Left lung (tissue), 10 donors: ENCODE results near the gene PELI1. TPM values are rescaled to one million over a fixed set of nuclear protein-coding genes. Genes with fewer than 3 reads are reported as not detected.

Experiments
- ATAC-seq: fragments of 200-7000 bp; cut with Tn5 transposase; one replicate; pipeline ENCODE4 v1.9.1; 2020; ENCODE audit warnings: moderate library complexity
- DNase-seq, 4 donors: peaks; one replicate each; pipeline ENCODE4 v3.0.0-alpha.2; 2013 to 2020
- H3K27ac ChIP-seq, 2 donors: fragments of 200-600 bp; sonication (generic) in 1 of 2; one replicate each; pipeline versions ENCODE4 v1.5.0 to v1.8.0; 2020 to 2021
- H3K27me3 ChIP-seq, 2 donors: fragments of 200-600 bp; sonication (generic) in 1 of 2; one replicate each; pipeline versions ENCODE4 v1.5.0 to v1.8.0; 2020 to 2021
- H3K36me3 ChIP-seq, 2 donors: fragments of 200-600 bp; sonication (generic) in 1 of 2; one replicate each; pipeline versions ENCODE4 v1.5.0 to v1.8.0; 2020 to 2021
- H3K4me1 ChIP-seq, 2 donors: fragments of 200-600 bp; one replicate each; pipeline ENCODE4 v1.8.0; 2021
- H3K4me3 ChIP-seq, 2 donors: fragments of 200-600 bp; sonication (generic) in 1 of 2; one replicate each; pipeline versions ENCODE4 v1.5.0 to v1.8.0; 2020 to 2021; ENCODE audit warnings: mild to moderate bottlenecking in 1 of 2
- H3K9me3 ChIP-seq, 2 donors: fragments of 200-600 bp; sonication (generic) in 1 of 2; one replicate each; pipeline versions ENCODE4 v1.5.0 to v1.8.0; 2020 to 2021
- CTCF ChIP-seq, 2 donors: fragments of 200-600 bp; sonication (generic) in 1 of 2; IDR thresholded peaks; one replicate each; pipeline versions ENCODE4 v1.5.0 to v1.8.0; 2021; ENCODE audit warnings: antibody characterized with exemption in 2 of 2
- intact Hi-C, 2 donors: fragments of 100-400 bp; cut with DNase I; formaldehyde crosslinking; loops; one replicate each; pipeline versions ENCODE4 v1.11.2 to v1.14.2; 2022
- polyA plus RNA-seq, 6 donors: library from polyadenylated mRNA; unstranded; fragments of 120-200 nt; gene quantifications; one replicate each; pipeline ENCODE4 v1.2.1, GENCODE V29; 2013; ENCODE audit not compliant: insufficient read length in 6 of 6
- total RNA-seq, 2 donors: library from RNA; stranded (reverse); fragmentation: NEBNext Ultra II Directional; extraction: Animal tissue kit (Norgen Biotek cat#: 25700); gene quantifications; one replicate each; pipeline ENCODE4 v1.2.1, GENCODE V29; 2021
- donor health status: DM: no; HTN: yes; CAD: no.
- donor health status: DM: no; HTN: no; CAD: no.

PELI1 gene
- total and polyA plus RNA-seq, 8 donors = 32.0 to 41.3 (median 34.6) TPM

GRCh38 chr2:64166637-64167420 is 22.6 kb upstream of the PELI1 start:
- Histone ChIP-seq H3K4me3 (no peak overlapping the region), H3K27me3 (no peaks in the 10 kb centered on the region), H3K36me3 (no peaks in the 10 kb centered on the region), H3K27ac (no peak overlapping the region), H3K4me1 (no peaks in the 10 kb centered on the region), H3K9me3 (no peaks in the 10 kb centered on the region)
- DNase-seq = no peak
- ATAC-seq = no peak
- intact Hi-C loops = no loop called here
- no peak for TF ChIP-seq CTCF (IDR thresholded peaks at IDR 0.05)

DNA sequence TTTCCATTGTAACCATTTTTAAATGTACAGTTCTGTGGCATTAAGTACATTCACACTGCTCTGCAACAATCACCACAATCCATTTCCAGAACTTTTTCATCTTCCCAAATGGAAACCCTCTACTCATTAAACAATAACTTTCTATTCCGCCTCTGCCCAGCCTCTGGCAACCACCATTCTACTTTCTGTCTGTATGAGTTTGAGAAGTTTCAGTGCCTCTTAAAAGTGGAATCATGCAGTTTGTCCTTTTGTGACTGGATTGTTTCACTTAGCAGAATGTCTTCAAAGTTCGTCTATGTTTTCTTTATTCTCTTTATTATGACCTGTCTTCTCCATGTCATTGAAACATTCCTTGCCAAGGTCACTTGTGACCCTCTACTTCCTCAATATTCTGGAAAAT is 22.0 kb upstream of the PELI1 start:
- intact Hi-C loops = no loop called here
- no peak for DNase-seq
- Histone ChIP-seq H3K4me1 (no peaks in the 10 kb centered on the region), H3K27ac (no peak overlapping the region), H3K4me3 (no peak overlapping the region), H3K9me3 (no peaks in the 10 kb centered on the region), H3K36me3 (no peaks in the 10 kb centered on the region), H3K27me3 (no peaks in the 10 kb centered on the region)
- no peak for ATAC-seq
- TF ChIP-seq CTCF (IDR thresholded peaks at IDR 0.05) = no peak

DNA sequence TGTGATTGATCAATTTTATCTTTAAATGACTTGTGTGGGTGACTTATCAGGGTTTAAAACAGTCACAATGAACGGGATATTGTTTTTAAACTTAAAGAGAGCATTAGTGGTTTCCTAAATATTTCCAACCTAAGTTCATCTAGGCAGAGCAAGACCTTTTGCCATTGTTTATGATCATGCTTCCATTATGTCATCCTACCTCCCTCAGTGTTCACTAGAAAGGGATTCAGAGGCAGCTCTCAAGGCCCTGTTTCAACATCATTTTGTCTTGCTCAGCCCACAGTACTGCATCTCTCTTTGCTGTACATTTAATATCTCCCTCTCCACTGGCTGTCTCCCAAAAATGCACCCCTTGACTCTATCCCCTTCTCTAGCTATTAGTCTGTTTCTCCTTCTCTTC is 21.5 kb upstream of the PELI1 start:
- ATAC-seq = no peak
- intact Hi-C loops = no loop called here
- no peak for TF ChIP-seq CTCF (IDR thresholded peaks at IDR 0.05)

DNA sequence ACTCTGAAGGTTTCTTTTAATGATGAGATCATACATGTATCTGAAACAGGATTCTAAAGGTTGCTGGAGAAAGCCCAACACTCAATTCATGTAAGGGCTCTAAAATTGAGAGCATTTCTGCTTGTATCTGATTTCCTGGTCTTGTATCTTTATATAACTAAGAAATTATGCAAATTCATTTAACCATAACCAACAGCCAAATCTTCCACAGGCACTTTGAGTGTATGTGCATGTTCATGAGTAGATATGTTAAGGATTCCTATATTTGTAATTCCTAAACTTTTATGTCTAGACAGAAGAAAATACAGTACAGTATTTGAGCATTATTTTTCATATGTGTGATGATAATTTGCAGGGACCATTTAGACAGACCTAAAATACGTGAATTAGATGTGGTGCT is 20.4 kb upstream of the PELI1 start:
- no peaks in the 10 kb centered on the region for H3K36me3 ChIP-seq
- no peaks in the 10 kb centered on the region for H3K4me1 ChIP-seq
- no peak for TF ChIP-seq CTCF (IDR thresholded peaks at IDR 0.05)
- H3K27ac ChIP-seq = no peak overlapping the region
- DNase-seq = no peak
- H3K9me3 ChIP-seq = no peaks in the 10 kb centered on the region
- ATAC-seq = no peak
- intact Hi-C loops = no loop called here
- no peaks in the 10 kb centered on the region for H3K27me3 ChIP-seq
- no peak overlapping the region for H3K4me3 ChIP-seq

More for the DNA sequence above, 21.5 kb upstream of the PELI1 start:
- no peak overlapping the region for H3K4me3 ChIP-seq
- H3K4me1 ChIP-seq = no peaks in the 10 kb centered on the region
- H3K36me3 ChIP-seq = no peaks in the 10 kb centered on the region
- no peaks in the 10 kb centered on the region for H3K9me3 ChIP-seq
- H3K27me3 ChIP-seq = no peaks in the 10 kb centered on the region
- DNase-seq = no peak
- H3K27ac ChIP-seq = no peak overlapping the region

GRCh38 chr2:64162516-64162915 is 18.3 kb upstream of the PELI1 start:
- H3K4me3 ChIP-seq = no peak overlapping the region
- DNase-seq (no peak), ATAC-seq (no peak)
- intact Hi-C loops = no loop called here
- H3K27ac ChIP-seq = no peak overlapping the region
- H3K4me1 ChIP-seq = no peaks in the 10 kb centered on the region
- no peaks in the 10 kb centered on the region for H3K9me3 ChIP-seq
- no peaks in the 10 kb centered on the region for H3K27me3 ChIP-seq
- H3K36me3 ChIP-seq = no peaks in the 10 kb centered on the region
- TF ChIP-seq CTCF (IDR thresholded peaks at IDR 0.05) = no peak
